H1 (cell line): ENCODE measurements around the gene CAPN11. TPM values are rescaled to one million over a fixed set of nuclear protein-coding genes. Genes with fewer than 3 reads are reported as not detected.

ENCODE experiments used
- CTCF ChIA-PET: fragments of 300-600 bp; sonication (Branson Sonifier 250); formaldehyde crosslinking; loops from one replicate; lab custom pipeline; 2021; ENCODE audit not compliant: partially characterized antibody; lab: Charles Lee
- POLR2A ChIA-PET: fragments of 300-600 bp; sonication (Branson Sonifier 250); formaldehyde crosslinking; loops from one replicate; lab custom pipeline; 2021; ENCODE audit warnings: inconsistent platforms; ENCODE audit not compliant: partially characterized antibody; lab: Charles Lee
- DNase-seq, 2 experiments: peaks; one replicate each; pipeline versions ENCODE4 v3.0.0 to v3.0.0-alpha.2; 2010 to 2022; ENCODE audit warnings: low spot score in 2 of 2, low read depth in 1 of 2, mixed read lengths in 1 of 2
- FAIRE-seq: peaks from 2 replicates; lab custom pipeline; 2011; peaks lifted over from hg19 to GRCh38; lab: Jason Lieb, UNC
- H2AFZ ChIP-seq: 2 replicates; pipeline ENCODE4 v1.8.1; 2012; ENCODE audit warnings: low read length, inconsistent platforms
- H2AK5ac ChIP-seq: 2 replicates; pipeline ENCODE4 v1.6.1; 2013; ENCODE audit warnings: low read depth, low read length
- H2BK120ac ChIP-seq: replicated peaks from 2 replicates; pipeline ENCODE3; 2013; ENCODE audit warnings: low read depth, low read length, inconsistent platforms
- H2BK12ac ChIP-seq: 2 replicates; pipeline ENCODE4 v1.6.1; 2013; ENCODE audit warnings: low read depth, low read length
- H2BK15ac ChIP-seq: 2 replicates; pipeline ENCODE4 v1.6.1; 2013; ENCODE audit warnings: low read length
- H2BK20ac ChIP-seq: 2 replicates; pipeline ENCODE4 v1.6.1; 2013; ENCODE audit warnings: low read length
- H2BK5ac ChIP-seq: 2 replicates; pipeline ENCODE4 v1.6.1; 2013; ENCODE audit warnings: low read depth, low read length
- H3K14ac ChIP-seq: 2 replicates; pipeline ENCODE4 v1.6.1; 2013; ENCODE audit warnings: inconsistent platforms; ENCODE audit not compliant: insufficient read length
- H3K18ac ChIP-seq: 2 replicates; pipeline ENCODE4 v1.6.1; 2013; ENCODE audit warnings: low read length; ENCODE audit errors: extremely low read depth
- H3K23ac ChIP-seq: 2 replicates; pipeline ENCODE4 v1.6.1; 2013; ENCODE audit warnings: inconsistent platforms; ENCODE audit not compliant: insufficient read length
- H3K23me2 ChIP-seq: 2 replicates; pipeline ENCODE4 v1.6.1; 2013; ENCODE audit warnings: low read depth, low read length
- H3K27ac ChIP-seq: 2 replicates; pipeline ENCODE4 v1.6.1; 2011; ENCODE audit warnings: low read depth, low read length, inconsistent platforms
- H3K27me3 ChIP-seq, 4 experiments: replicated peaks in 1 of 4; 1 replicate in 1 of 4; 2 replicates in 3 of 4; pipeline versions ENCODE4 v1.6.1 to v1.8.1; 2011 to 2013; ENCODE audit warnings: low read length in 3 of 4, mild to moderate bottlenecking in 3 of 4, inconsistent platforms in 2 of 4, mixed read lengths in 2 of 4, moderate library complexity in 1 of 4; ENCODE audit not compliant: control insufficient read depth in 3 of 4, insufficient read depth in 3 of 4; ENCODE audit errors: extremely low read depth in 1 of 4
- H3K36me3 ChIP-seq, 4 experiments: 2 replicates each; pipeline versions ENCODE4 v1.6.1 to v1.8.1; 2011 to 2013; ENCODE audit warnings: mild to moderate bottlenecking in 4 of 4, low read length in 3 of 4, moderate library complexity in 2 of 4, control low read depth in 1 of 4, inconsistent platforms in 1 of 4; ENCODE audit not compliant: insufficient read depth in 4 of 4, control insufficient read depth in 2 of 4
- H3K4ac ChIP-seq: replicated peaks from 2 replicates; pipeline ENCODE3; 2013; ENCODE audit warnings: low read length, low read depth, mixed read lengths, inconsistent platforms; ENCODE audit not compliant: insufficient read length
- H3K4me1 ChIP-seq, 4 experiments: replicated peaks in 1 of 4; 1 replicate in 1 of 4; 2 replicates in 3 of 4; pipeline versions ENCODE4 v1.6.1 to v1.8.1; 2011 to 2013; ENCODE audit warnings: low read length in 3 of 4, inconsistent platforms in 2 of 4, mixed read lengths in 1 of 4; ENCODE audit not compliant: insufficient read depth in 4 of 4, control insufficient read depth in 3 of 4
- H3K4me2 ChIP-seq, 2 experiments: 2 replicates each; pipeline versions ENCODE4 v1.6.1 to v1.8.1; 2011 to 2013; ENCODE audit warnings: low read depth in 2 of 2, low read length in 2 of 2, control low read depth in 1 of 2, inconsistent platforms in 1 of 2, mild to moderate bottlenecking in 1 of 2; ENCODE audit not compliant: insufficient read depth in 1 of 2
- H3K4me3 ChIP-seq, 4 experiments: fragments of 200-600, 300-600 bp in 1 of 4; sonication (generic), shearing (Covaris generic), sonication (Bioruptor Twin) in 1 of 4; 2 replicates each; pipeline versions ENCODE4 v1.5.1 to v1.8.1; 2011 to 2016; ENCODE audit warnings: low read length in 4 of 4, low read depth in 3 of 4, control low read depth in 2 of 4, inconsistent platforms in 2 of 4, mild to moderate bottlenecking in 2 of 4, mixed read lengths in 1 of 4, moderate library complexity in 1 of 4; ENCODE audit not compliant: insufficient read depth in 2 of 4; ENCODE audit errors: extremely low read depth in 1 of 4
- H3K56ac ChIP-seq: replicated peaks from 2 replicates; pipeline ENCODE3; 2013; ENCODE audit warnings: low read depth, mild to moderate bottlenecking, mixed read lengths, low read length, inconsistent platforms; ENCODE audit not compliant: insufficient read length
- H3K79me1 ChIP-seq: 2 replicates; pipeline ENCODE4 v1.6.1; 2013; ENCODE audit warnings: low read depth, low read length, control low read depth
- H3K79me2 ChIP-seq, 2 experiments: 2 replicates each; pipeline versions ENCODE4 v1.6.1 to v1.8.1; 2012 to 2013; ENCODE audit warnings: low read length in 2 of 2, mild to moderate bottlenecking in 2 of 2, inconsistent platforms in 1 of 2; ENCODE audit not compliant: insufficient read depth in 2 of 2, control insufficient read depth in 1 of 2
- H3K9ac ChIP-seq, 4 experiments: replicated peaks in 1 of 4; 1 replicate in 1 of 4; 2 replicates in 3 of 4; pipeline versions ENCODE4 v1.6.1 to v1.8.1; 2011 to 2013; ENCODE audit warnings: low read depth in 3 of 4, low read length in 3 of 4, control low read depth in 2 of 4, mild to moderate bottlenecking in 2 of 4, moderate library complexity in 2 of 4, inconsistent platforms in 1 of 4; ENCODE audit errors: extremely low read depth in 1 of 4
- H3K9me3 ChIP-seq, 2 experiments: 2 replicates each; pipeline versions ENCODE4 v1.6.1 to v1.8.1; 2012 to 2013; ENCODE audit warnings: mild to moderate bottlenecking in 2 of 2, moderate library complexity in 2 of 2, control low read depth in 1 of 2, inconsistent platforms in 1 of 2, low read depth in 1 of 2, low read length in 1 of 2, mixed read lengths in 1 of 2; ENCODE audit not compliant: insufficient read depth in 2 of 2
- H4K20me1 ChIP-seq, 2 experiments: replicated peaks in 1 of 2; 2 replicates each; pipeline versions ENCODE3 to v1.8.1; 2011 to 2013; ENCODE audit warnings: inconsistent platforms in 2 of 2, low read length in 2 of 2, mild to moderate bottlenecking in 1 of 2; ENCODE audit not compliant: insufficient read depth in 2 of 2, control insufficient read depth in 1 of 2
- H4K5ac ChIP-seq: 2 replicates; pipeline ENCODE4 v1.6.1; 2013; ENCODE audit warnings: low read length, low read depth, mixed read lengths, inconsistent platforms; ENCODE audit not compliant: insufficient read length
- H4K8ac ChIP-seq: 2 replicates; pipeline ENCODE4 v1.8.0; 2013; ENCODE audit warnings: mild to moderate bottlenecking, moderate library complexity, low read length, inconsistent platforms; ENCODE audit not compliant: insufficient read depth; ENCODE audit errors: extremely low read depth
- H4K91ac ChIP-seq: replicated peaks from 2 replicates; pipeline ENCODE3; 2013; ENCODE audit warnings: low read length, mixed read lengths, inconsistent platforms; ENCODE audit not compliant: insufficient read length
- CTCF ChIP-seq, 3 experiments: IDR thresholded peaks; 1 replicate in 2 of 3; 2 replicates in 1 of 3; pipeline versions ENCODE4 v1.5.1 to v1.6.1; 2011; ENCODE audit warnings: low read length in 3 of 3, mild to moderate bottlenecking in 3 of 3, inconsistent platforms in 2 of 3, low read depth in 1 of 3, moderate library complexity in 1 of 3; ENCODE audit not compliant: insufficient read depth in 1 of 3; ENCODE audit errors: control extremely low read depth in 1 of 3
- FOSL1 ChIP-seq: IDR thresholded peaks from 2 replicates; pipeline ENCODE4 v1.6.1; 2011; ENCODE audit warnings: mild to moderate bottlenecking, low read depth, low read length, moderate library complexity; ENCODE audit not compliant: insufficient read depth
- TBP ChIP-seq: IDR thresholded peaks from 2 replicates; pipeline ENCODE4 v1.6.1; 2011; ENCODE audit warnings: low read depth, low read length, improper control_type of control experiment
- WGBS, 2 experiments: shearing (Covaris generic) in 1 of 2; methylation state at CpG; one replicate each; pipeline versions ENCODE4 v1.1.6 to v1.1.7; 2013 to 2015; ENCODE audit warnings: low lambda C conversion rate in 2 of 2, mixed read lengths in 2 of 2, inconsistent platforms in 1 of 2, low coverage in 1 of 2, missing lambda C conversion rate in 1 of 2; ENCODE audit not compliant: insufficient replicate concordance in 2 of 2, insufficient coverage in 1 of 2, insufficient read length in 1 of 2; ENCODE audit errors: extremely low coverage in 1 of 2, missing lambda C conversion rate in 1 of 2; 5-methylcytosine and 5-hydroxymethylcytosine counted together
- polyA plus RNA-seq, 7 experiments: library from polyadenylated mRNA; depleted of rRNA in 3 of 7; stranded (reverse) in 5 of 7; unstranded in 2 of 7; fragments of >200 nt in 5 of 7; fragments of 200-250 nt in 2 of 7; gene quantifications; 1 replicate in 5 of 7; 2 replicates in 1 of 7; 4 replicates in 1 of 7; pipeline versions ENCODE4 v1.2.1 to v1.2.3, GENCODE V29; 2011 to 2013; ENCODE audit warnings: missing spikeins in 2 of 7, mixed read lengths in 2 of 7
- total RNA-seq: library from RNA; stranded (reverse); fragmentation: NEBNext Ultra II Directional; extraction: Animal tissue kit (Norgen Biotek cat#: 25700); gene quantifications from 2 replicates; pipeline ENCODE4 v1.2.1, GENCODE V29; 2021

Gene CAPN11
- total and polyA plus RNA-seq, 2 of the 8 experiments (the other 6 are each of a cell fraction or from before 2014, with no cell fraction given): 0.95 to 0.97 TPM

GRCh38 chr6:44135875-44136274 is 22.7 kb upstream of the CAPN11 start:
- H3K4me3 ChIP-seq: no peak overlapping the region
- 0 out of 2 replicates have a peak overlapping the region, but pooled peaks have one; percentile 16 for H2BK5ac ChIP-seq

More at GRCh38 chr6:44135875-44136274, 22.7 kb upstream of the CAPN11 start:
- Histone ChIP-seq H3K4me1 (peaks cover 7 to 18% (median 15%) of the 10 kb centered on the region in 4 experiments), H3K9ac (no peak overlapping the region), H2AK5ac (no peak overlapping the region), H2BK12ac (no peak overlapping the region), H4K8ac (no peak overlapping the region), H3K27me3 (no peaks in the 10 kb centered on the region; a peak in 1 of 7 replicates), H3K4ac (no peak overlapping the region), H3K27ac (no peak overlapping the region), H3K18ac (no peak overlapping the region), H3K56ac (no peak overlapping the region), H3K23me2 (no peaks in the 10 kb centered on the region; the same call in 1 of the 2 replicates), H4K91ac (no peak overlapping the region), H2AFZ (no peak overlapping the region), H2BK120ac (no peak overlapping the region), H3K9me3 (no peaks in the 10 kb centered on the region), H3K23ac (no peak overlapping the region), H4K5ac (no peak overlapping the region), H3K14ac (no peak overlapping the region), H3K4me2 (no peak overlapping the region), H2BK15ac (no peak overlapping the region), H3K79me1 (peaks cover 4% of the 10 kb centered on the region; the same call in 1 of the 2 replicates), H3K79me2 (peaks cover 0 to 3% of the 10 kb centered on the region in 2 experiments; a peak in 1 of 4 replicates), H4K20me1 (peaks cover 9 to 12% of the 10 kb centered on the region in 2 experiments), H2BK20ac (no peak overlapping the region), H3K36me3 (peaks cover 9 to 18% (median 13%) of the 10 kb centered on the region in 4 experiments)
- ChIA-PET CTCF (interaction anchor here (0.5 to 11.1 kb wide), 12 partner anchors 11 to 1604 kb away, joined by 3 to 128 read pairs (median 4); partner anchors contain the start of gene SLC29A1), POLR2A (interaction anchor here (1.0 to 2.0 kb wide), 4 partner anchors 22 to 120 kb away, joined by 3 to 5 read pairs (median 4); no protein-coding TSS in a partner anchor)
- DNase-seq (no peak), FAIRE-seq (no peak)
- TF ChIP-seq CTCF (IDR thresholded peaks at IDR 0.05; ENCODE audit: control extremely low read depth in 1 of 3, insufficient read depth in 1 of 3, low read depth in 1 of 3, low read length in 3 of 3) (peak in 2 of 3 experiments; percentile 14; a peak in 2 of 4 replicates), TBP (no peak), FOSL1 (no peak)
- 88% methylated on average over 5 of the region's 7 CpGs; no CpG with 5 or more reads in 1 of the 2 experiments for WGBS, 2 experiments
